ENCODE measurements around the gene HK3.

HK3 gene

GRCh38 chr5:176868731-176869130, 30.4 kb downstream of the HK3 start:
- no peak for DNase-seq (ENCODE audit: low read depth in 2 of 2)

GRCh38 chr5:176868126-176868525, 31.0 kb downstream of the HK3 start:
- DNase-seq (ENCODE audit: low read depth in 2 of 2) = no peak

GRCh38 chr5:176866707-176867310, 32.3 kb downstream of the HK3 start:
- DNase-seq (ENCODE audit: low read depth in 2 of 2) = no peak

- DNase-seq (ENCODE audit: low read depth in 2 of 2) = no peak
These were observed 33.2 kb downstream of the HK3 start for GRCh38 chr5:176865964-176866363.

- DNase-seq (ENCODE audit: low read depth in 2 of 2) = no peak
These were observed 34.4 kb downstream of the HK3 start for GRCh38 chr5:176864755-176865154.

- no peak for DNase-seq (ENCODE audit: low read depth in 2 of 2)
These were observed 35.4 kb downstream of the HK3 start for GRCh38 chr5:176863765-176864098.

GRCh38 chr5:176863041-176863764, 35.9 kb downstream of the HK3 start:
- DNase-seq (ENCODE audit: low read depth in 2 of 2) = no peak

- no peak for DNase-seq (ENCODE audit: low read depth in 2 of 2)
These were observed 36.7 kb downstream of the HK3 start for GRCh38 chr5:176862330-176862995.

- no peak for DNase-seq (ENCODE audit: low read depth in 2 of 2)
These were observed 37.9 kb downstream of the HK3 start for GRCh38 chr5:176861276-176861675.

- no peak for DNase-seq (ENCODE audit: low read depth in 2 of 2)
These were observed 38.8 kb downstream of the HK3 start for GRCh38 chr5:176860381-176860780.

GRCh38 chr5:176859916-176860315, 39.2 kb downstream of the HK3 start:
- DNase-seq (ENCODE audit: low read depth in 2 of 2) = no peak

- DNase-seq (ENCODE audit: low read depth in 2 of 2) = no peak
These were observed 41.3 kb downstream of the HK3 start for GRCh38 chr5:176857894-176858273.

- DNase-seq (ENCODE audit: low read depth in 2 of 2) = no peak
These were observed 41.8 kb downstream of the HK3 start for GRCh38 chr5:176857216-176857893.

GRCh38 chr5:176856746-176857145, 42.4 kb downstream of the HK3 start:
- no peak for DNase-seq (ENCODE audit: low read depth in 2 of 2)

GRCh38 chr5:176855598-176855997, 43.5 kb downstream of the HK3 start:
- no peak for DNase-seq (ENCODE audit: low read depth in 2 of 2)

GRCh38 chr5:176854164-176854563, 45.0 kb downstream of the HK3 start:
- DNase-seq (ENCODE audit: low read depth in 2 of 2) = no peak

GRCh38 chr5:176853151-176853778, 45.9 kb downstream of the HK3 start:
- DNase-seq (ENCODE audit: low read depth in 2 of 2) = no peak

- no peak for DNase-seq (ENCODE audit: low read depth in 2 of 2)
These were observed 47.1 kb downstream of the HK3 start for GRCh38 chr5:176851871-176852658.

GRCh38 chr5:176851380-176851779, 47.8 kb downstream of the HK3 start:
- DNase-seq (ENCODE audit: low read depth in 2 of 2) = no peak

GRCh38 chr5:176850371-176851245, 48.5 kb downstream of the HK3 start:
- DNase-seq (ENCODE audit: low read depth in 2 of 2) = no peak

Measured in stimulated activated CD4-positive, alpha-beta T cell treated with anti-CD3 and anti-CD28 coated beads, Interleukin-1b, Interleukin-23, amount 100 ng/mL, for 1 hour (primary cell).